EL (cell line): ENCODE data around the gene RAB24.
"Not testable (repeated sequence)": the region's sequence is repeated elsewhere in the genome, so short reads cannot be mapped to it uniquely, and the experiment has no call there.

Experiments
- DNase-seq: peaks from one replicate; pipeline ENCODE4 v3.0.0-alpha.2; 2016

Gene RAB24

DNA sequence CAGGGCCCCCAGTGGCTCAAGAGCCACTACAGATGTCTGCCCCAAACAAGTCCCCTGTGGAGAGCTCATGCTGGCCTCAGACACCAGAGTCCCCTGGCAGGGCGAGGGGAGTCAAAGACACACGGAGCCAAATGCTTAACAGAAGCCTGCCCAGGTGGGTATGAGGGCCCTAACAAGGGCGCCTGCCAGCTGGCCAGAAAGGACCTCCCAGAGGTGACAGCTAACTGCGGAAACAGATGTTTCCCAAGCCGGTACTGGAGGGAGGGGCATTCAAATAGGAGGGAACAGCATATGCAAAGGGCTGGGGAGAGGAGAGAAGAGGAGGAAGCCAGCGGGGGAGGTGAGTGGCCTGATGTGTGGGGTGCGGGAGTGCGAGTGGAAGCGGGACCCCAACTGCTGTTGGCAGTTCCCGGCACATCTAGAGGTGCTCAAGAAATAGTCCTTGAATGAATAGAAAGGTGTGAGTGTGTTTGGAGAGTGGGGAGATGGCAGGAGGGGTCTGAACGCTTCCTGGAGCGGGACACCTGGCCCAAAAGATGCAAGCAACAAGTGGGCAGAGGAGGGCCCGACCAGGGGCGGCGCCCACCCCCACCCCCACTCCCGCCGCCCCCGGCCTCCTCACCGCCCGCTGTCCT is 7.4 kb upstream of the RAB24 start:
- DNase-seq = peak; percentile 47

- no peak for DNase-seq
These were observed 6.8 kb upstream of the RAB24 start for GRCh38 chr5:177310332-177310731.

- DNase-seq = peak; percentile 76
These were observed 6.1 kb upstream of the RAB24 start for GRCh38 chr5:177309351-177310191.

- no peak for DNase-seq
These were observed 5.2 kb upstream of the RAB24 start for GRCh38 chr5:177308740-177309139.

DNA sequence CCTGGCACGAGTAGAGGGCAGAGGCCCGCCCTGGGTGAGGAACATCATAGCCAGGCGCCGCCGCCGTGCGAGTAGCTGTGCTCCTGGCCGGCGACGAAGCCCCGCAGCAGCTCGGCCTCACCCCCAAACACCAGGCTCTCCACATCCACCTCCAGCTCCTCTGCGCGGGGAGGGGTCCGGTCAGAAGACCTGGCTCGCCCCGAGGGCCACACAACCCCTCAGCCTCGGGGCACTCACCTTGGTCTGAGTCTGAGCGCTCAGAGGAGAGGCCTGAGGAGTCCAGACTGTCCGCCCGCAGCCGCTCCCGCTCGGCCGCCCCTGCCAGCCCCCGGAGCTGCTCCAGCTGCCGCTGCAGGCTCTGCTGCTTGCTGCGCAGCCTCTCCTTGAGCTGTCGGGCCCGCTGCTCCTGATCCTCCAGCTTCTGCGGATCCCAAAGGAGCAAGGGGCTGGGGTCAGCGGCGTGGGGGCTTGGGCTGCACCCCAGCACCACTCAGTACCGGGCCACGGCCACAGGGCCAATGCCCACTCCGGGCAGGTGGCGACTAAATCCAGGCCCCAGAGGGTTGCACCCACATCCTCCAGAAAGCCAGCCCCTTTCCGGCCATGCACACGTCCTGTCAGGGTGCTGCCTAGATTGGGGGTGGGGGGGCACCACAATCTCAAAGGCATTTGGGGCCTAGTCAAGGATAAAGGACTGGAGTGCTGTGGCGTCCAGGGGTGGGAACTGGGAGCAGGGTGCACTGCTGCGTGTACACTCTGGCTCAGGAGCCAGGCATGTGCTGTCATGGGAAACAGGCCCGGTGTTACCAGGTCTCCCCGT is 4.2 kb upstream of the RAB24 start:
- no peak for DNase-seq

DNA sequence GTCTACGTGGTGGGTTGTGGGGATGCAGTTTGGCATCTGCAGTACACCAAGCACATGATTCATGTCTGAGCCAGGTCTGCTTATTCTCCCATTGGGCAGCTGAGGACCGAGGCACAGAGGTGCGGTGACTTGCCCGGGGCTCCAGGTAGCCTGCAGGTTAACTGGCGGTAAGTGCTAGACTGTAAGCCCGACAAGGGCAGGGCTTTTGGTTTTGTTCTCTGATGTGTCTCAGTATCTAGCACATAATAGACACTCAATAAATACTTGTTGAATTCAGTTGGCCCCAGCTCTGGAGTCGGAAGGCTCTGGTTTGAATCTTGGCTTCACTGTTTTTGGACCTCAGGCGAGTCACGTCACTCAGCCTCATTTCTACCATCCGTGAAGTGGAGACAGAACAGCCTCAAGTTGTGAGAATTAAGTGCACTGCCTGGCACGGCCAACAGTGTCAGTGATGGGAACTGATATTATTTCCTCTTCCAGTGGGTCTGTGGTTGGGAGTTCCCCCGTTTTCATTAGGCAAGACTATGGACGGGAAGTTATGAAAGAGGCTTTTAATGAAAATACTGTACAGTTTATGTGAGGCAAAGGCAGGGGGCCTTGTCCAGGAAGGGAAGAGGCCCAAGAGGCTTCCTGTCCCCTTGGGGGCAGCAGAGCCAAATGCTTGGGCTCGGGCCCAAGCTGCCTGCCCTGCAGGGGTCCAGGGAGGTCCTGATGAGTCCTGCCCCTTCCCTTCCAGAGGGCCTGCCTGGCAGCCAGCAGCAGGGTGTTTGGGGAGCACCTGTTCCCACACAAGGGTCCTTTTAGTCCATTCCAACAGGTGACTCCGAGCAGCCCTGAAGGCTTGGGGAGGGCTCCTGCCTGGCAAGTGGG is 3.4 kb upstream of the RAB24 start:
- no peak for DNase-seq

DNA sequence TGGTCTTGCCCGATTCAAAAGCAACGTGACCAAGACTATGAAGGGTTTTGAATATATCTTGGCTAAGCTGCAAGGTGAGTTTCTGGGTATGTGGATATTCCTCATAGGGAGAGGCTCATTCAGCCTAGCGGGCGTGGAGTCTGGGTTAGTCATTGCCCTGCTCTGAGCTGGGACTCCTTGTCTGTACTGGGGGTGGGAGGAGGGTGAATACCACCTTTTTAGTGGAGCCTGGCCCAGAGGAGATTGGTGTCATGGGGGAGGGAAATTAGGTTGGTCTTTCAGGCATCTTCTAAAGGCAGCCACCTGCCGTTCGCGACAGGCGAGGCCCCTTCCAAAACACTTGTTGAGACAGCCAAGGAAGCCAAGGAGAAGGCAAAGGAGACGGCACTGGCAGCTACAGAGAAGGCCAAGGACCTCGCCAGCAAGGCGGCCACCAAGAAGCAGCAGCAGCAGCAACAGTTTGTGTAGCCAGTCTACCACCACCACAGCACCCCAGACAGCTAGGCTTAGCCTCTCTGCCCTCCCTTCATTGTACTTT is 2.7 kb upstream of the RAB24 start:
- DNase-seq = not testable (repeated sequence)

GRCh38 chr5:177304392-177305119 is 1.0 kb upstream of the RAB24 start:
- peak; percentile 38 for DNase-seq

GRCh38 chr5:177303925-177304391 is 439 bp upstream of the RAB24 start:
- peak; percentile 29 for DNase-seq

GRCh38 chr5:177302354-177303110 is 987 bp downstream of the RAB24 start:
- DNase-seq = peak; percentile 33

DNA sequence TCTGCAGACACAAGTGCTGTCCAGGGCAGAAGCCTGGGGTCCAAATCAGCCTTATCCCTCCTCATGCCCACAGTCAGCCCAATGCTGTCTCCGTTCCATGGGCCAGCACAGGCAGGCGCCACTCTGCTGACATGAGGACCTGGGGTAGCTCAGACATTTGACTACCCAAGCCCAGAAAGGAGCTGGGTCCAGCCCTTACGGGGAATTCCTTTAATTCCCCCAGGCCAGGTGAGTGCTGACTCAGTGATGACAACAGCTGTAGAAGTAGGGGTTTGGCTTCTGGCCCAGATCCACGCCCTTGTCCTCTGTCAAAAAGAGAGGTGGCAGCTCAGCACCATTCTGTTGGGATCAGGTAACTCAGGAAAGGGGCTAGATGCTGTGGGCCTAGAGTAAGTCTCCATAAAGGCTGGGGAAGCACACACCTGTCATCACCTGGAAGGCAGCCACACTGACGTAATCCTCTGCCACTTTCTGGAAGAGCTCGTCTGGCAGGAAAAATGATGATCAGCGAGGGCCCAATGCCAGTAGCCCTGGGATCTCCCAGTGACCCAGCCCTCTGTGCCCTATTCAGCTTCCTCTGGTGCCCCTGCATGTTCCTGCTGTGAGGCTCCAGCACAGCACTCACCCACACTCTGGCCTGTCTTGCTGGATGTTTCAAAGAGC is 1.9 kb downstream of the RAB24 start:
- no peak for DNase-seq

- DNase-seq = no peak
These were observed 2.6 kb downstream of the RAB24 start for GRCh38 chr5:177300951-177301350.

GRCh38 chr5:177300236-177300880 is 3.2 kb downstream of the RAB24 start:
- DNase-seq = peak; percentile 82

DNA sequence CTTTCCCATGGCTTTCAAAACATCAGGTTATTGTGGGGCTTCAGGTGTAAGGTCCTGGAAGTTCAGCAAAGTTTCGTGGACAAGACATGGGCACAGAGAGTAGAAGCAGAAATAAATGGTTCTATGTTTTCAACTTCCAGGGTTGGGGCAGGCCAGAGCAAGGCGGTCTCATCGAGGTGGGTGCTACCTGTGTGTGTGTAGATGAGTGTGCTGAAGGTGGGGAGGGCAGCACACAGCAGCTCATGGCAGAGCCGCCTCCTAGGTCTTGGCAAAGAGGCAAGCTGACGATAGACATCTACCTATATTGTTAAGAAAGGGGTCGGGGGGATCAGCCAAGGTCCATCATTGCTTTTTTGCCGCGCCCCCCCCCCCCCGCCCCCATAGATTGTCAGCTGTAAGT is 3.8 kb downstream of the RAB24 start:
- no peak for DNase-seq

- no peak for DNase-seq
These were observed 5.6 kb downstream of the RAB24 start for GRCh38 chr5:177297922-177298321.

GRCh38 chr5:177296581-177296980 is 6.9 kb downstream of the RAB24 start:
- no peak for DNase-seq

GRCh38 chr5:177295924-177296323 is 7.6 kb downstream of the RAB24 start:
- DNase-seq = no peak

- no peak for DNase-seq
These were observed 8.9 kb downstream of the RAB24 start for GRCh38 chr5:177294632-177295031.

DNA sequence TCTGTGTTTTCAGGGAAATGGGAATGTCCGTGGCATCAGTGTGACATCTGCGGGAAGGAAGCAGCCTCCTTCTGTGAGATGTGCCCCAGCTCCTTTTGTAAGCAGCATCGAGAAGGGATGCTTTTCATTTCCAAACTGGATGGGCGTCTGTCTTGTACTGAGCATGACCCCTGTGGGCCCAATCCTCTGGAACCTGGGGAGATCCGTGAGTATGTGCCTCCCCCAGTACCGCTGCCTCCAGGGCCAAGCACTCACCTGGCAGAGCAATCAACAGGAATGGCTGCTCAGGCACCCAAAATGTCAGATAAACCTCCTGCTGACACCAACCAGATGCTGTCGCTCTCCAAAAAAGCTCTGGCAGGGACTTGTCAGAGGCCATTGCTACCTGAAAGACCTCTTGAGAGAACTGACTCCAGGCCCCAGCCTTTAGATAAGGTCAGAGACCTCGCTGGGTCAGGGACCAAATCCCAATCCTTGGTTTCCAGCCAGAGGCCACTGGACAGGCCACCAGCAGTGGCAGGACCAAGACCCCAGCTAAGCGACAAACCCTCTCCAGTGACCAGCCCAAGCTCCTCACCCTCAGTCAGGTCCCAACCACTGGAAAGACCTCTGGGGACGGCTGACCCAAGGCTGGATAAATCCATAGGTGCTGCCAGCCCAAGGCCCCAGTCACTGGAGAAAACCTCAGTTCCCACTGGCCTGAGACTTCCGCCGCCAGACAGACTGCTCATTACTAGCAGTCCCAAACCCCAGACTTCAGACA is 9.5 kb downstream of the RAB24 start:
- no peak for DNase-seq
